ENCODE data around the gene BCS1L. TPM values are rescaled to one million over a fixed set of nuclear protein-coding genes. Genes with fewer than 3 reads are reported as not detected.

The BCS1L gene
- total and polyA plus RNA-seq, 2 of the 13 experiments (the other 11 are each of a cell fraction or from before 2014, with no cell fraction given), result 48.9 to 76.0 TPM

- no TSS peak for BruUV-seq (replicated peaks)
- in situ Hi-C loops (cut with HindIII; ENCODE audit: extremely low pct_ligation_motif_present, low pct_unique_long_range_greater_than_20kb), result no loop called here
- FAIRE-seq (no peak), DNase-seq (ENCODE audit: low spot score) (no peak), ATAC-seq (no peak)
- ChIA-PET POLR2A (no interaction called here), CTCF (ENCODE audit: low intra/inter-chr PET ratio, low total read pairs) (no interaction called here)
- intact Hi-C loops (cut with micrococcal nuclease; ENCODE audit: unreplicated experiment), result no loop called here
- Histone ChIP-seq H3K36me3 (replicated peaks in 1 of 2; ENCODE audit: control insufficient read depth in 1 of 2, insufficient read depth in 2 of 2, low read length in 2 of 2) (peaks cover 15 to 53% of the 10 kb centered on the region in 2 experiments), H3K9ac (ENCODE audit: insufficient read depth, low read depth, low read length) (no peak overlapping the region), H3K4me1 (ENCODE audit: insufficient read depth, low read length) (peaks cover 20% of the 10 kb centered on the region), H3K27me3 (ENCODE audit: control insufficient read depth in 1 of 2, insufficient read depth in 2 of 2, low read length in 2 of 2) (no peaks in the 10 kb centered on the region; a peak in 1 of 5 replicates), H4K20me1 (ENCODE audit: insufficient read depth, low read length) (no peaks in the 10 kb centered on the region), H3K27ac (ENCODE audit: extremely low read length, insufficient read depth, low read length) (no peak overlapping the region), H3K4me3 (replicated peaks in 1 of 3; ENCODE audit: insufficient read depth in 1 of 3, low read depth in 2 of 3, low read length in 3 of 3) (no peak overlapping the region), H3K79me2 (ENCODE audit: insufficient read depth, low read length) (peaks cover 20% of the 10 kb centered on the region), H3K9me3 (ENCODE audit: low read length) (no peaks in the 10 kb centered on the region), H3K4me2 (ENCODE audit: low read depth, low read length) (no peak overlapping the region), H2AFZ (ENCODE audit: low read length) (no peak overlapping the region)
- 97% methylated on average over 2 of the region's 2 CpGs for WGBS (ENCODE audit: low lambda C conversion rate)
- no peak for TF ChIP-seq ZNF670 (CRISPR knock-in tag; IDR thresholded peaks at IDR 0.05; ENCODE audit: borderline replicate concordance)
- TF ChIP-seq SRSF1 (optimal IDR thresholded peaks at IDR 0.05; ENCODE audit: low read depth, low read length), result no peak
- TF ChIP-seq SP1 (IDR thresholded peaks at IDR 0.05), result no peak
- no peak for TF ChIP-seq SP1 (CRISPR knock-in tag; IDR thresholded peaks at IDR 0.05)
- TF ChIP-seq ISL2 (CRISPR knock-in tag; IDR thresholded peaks at IDR 0.05), result no peak
- TF ChIP-seq ZNF263 (CRISPR knock-in tag; IDR thresholded peaks at IDR 0.05), result no peak
- TF ChIP-seq ZNF615 (CRISPR knock-in tag; IDR thresholded peaks at IDR 0.05; ENCODE audit: borderline replicate concordance), result no peak
- TF ChIP-seq ATRX (CRISPR knock-in tag; IDR thresholded peaks at IDR 0.05; ENCODE audit: borderline replicate concordance), result no peak
- no peak for TF ChIP-seq ZNF770 (CRISPR knock-in tag; IDR thresholded peaks at IDR 0.05)
- no peak for TF ChIP-seq ZFP36L1 (CRISPR knock-in tag; IDR thresholded peaks at IDR 0.05)
- no peak for TF ChIP-seq ZNF7 (CRISPR knock-in tag; IDR thresholded peaks at IDR 0.05)
- TF ChIP-seq SP5 (CRISPR knock-in tag; IDR thresholded peaks at IDR 0.05; ENCODE audit: borderline replicate concordance, low read depth), result no peak
- TF ChIP-seq SYNCRIP (IDR thresholded peaks at IDR 0.05; ENCODE audit: insufficient read depth, low read depth, low read length), result no peak
- no peak for TF ChIP-seq ZNF563 (CRISPR knock-in tag; IDR thresholded peaks at IDR 0.05)
- TF ChIP-seq AKAP8 (CRISPR knock-in tag; IDR thresholded peaks at IDR 0.05), result no peak
- TF ChIP-seq ELF1 (CRISPR knock-in tag; IDR thresholded peaks at IDR 0.05), result no peak
- no peak for TF ChIP-seq ZNF407 (CRISPR knock-in tag; IDR thresholded peaks at IDR 0.05; ENCODE audit: not compliant biosample characterization)
Measured at GRCh38 chr2:218655751-218656150, 3.7 kb upstream of the BCS1L start.

All from HepG2 (cell line).